Activated T-helper 9 cell treated with anti-CD3 and anti-CD28 coated beads, Interleukin-2, amount 50 U/mL, for 16 hours (primary cell): ENCODE results near the gene FAM3B.

Experiments used
- DNase-seq: peaks from one replicate; pipeline ENCODE4 v3.0.0-alpha.2; 2020; ENCODE audit warnings: low read depth

Gene FAM3B

GRCh38 chr21:41369105-41369919, 52.7 kb downstream of the FAM3B start:
- peak; percentile 15 for DNase-seq

GRCh38 chr21:41369920-41370839, 53.6 kb downstream of the FAM3B start:
- DNase-seq = no peak

GRCh38 chr21:41370840-41371684, 54.5 kb downstream of the FAM3B start:
- no peak for DNase-seq

- DNase-seq = no peak
Measured at GRCh38 chr21:41371685-41372030, 55.1 kb downstream of the FAM3B start.

- no peak for DNase-seq
Measured at GRCh38 chr21:41373253-41373652, 56.7 kb downstream of the FAM3B start.

- no peak for DNase-seq
Measured at GRCh38 chr21:41373763-41374162, 57.2 kb downstream of the FAM3B start.

GRCh38 chr21:41374177-41374712, 57.6 kb downstream of the FAM3B start:
- no peak for DNase-seq

- DNase-seq = no peak
Measured at GRCh38 chr21:41374867-41375533, 58.4 kb downstream of the FAM3B start.

- DNase-seq = no peak
Measured at GRCh38 chr21:41375875-41376274, 59.3 kb downstream of the FAM3B start.

- no peak for DNase-seq
Measured at GRCh38 chr21:41377715-41378114, 61.1 kb downstream of the FAM3B start.

GRCh38 chr21:41378849-41379248, 62.2 kb downstream of the FAM3B start:
- DNase-seq = no peak

- DNase-seq = no peak
Measured at GRCh38 chr21:41379901-41380300, 63.3 kb downstream of the FAM3B start.

- DNase-seq = no peak
Measured at GRCh38 chr21:41381731-41382130, 65.1 kb downstream of the FAM3B start.

- DNase-seq = no peak
Measured at GRCh38 chr21:41387042-41387819, 70.6 kb downstream of the FAM3B start.

GRCh38 chr21:41387824-41388223, 71.2 kb downstream of the FAM3B start:
- no peak for DNase-seq

- DNase-seq = no peak
Measured at GRCh38 chr21:41388259-41388658, 71.7 kb downstream of the FAM3B start.

GRCh38 chr21:41390043-41390639, 73.5 kb downstream of the FAM3B start:
- DNase-seq = no peak

GRCh38 chr21:41393876-41394465, 77.4 kb downstream of the FAM3B start:
- no peak for DNase-seq

GRCh38 chr21:41396558-41397075, 80.0 kb downstream of the FAM3B start:
- no peak for DNase-seq
